Thyroid gland (tissue), 4 donors: ENCODE results near the gene DACH1.

ENCODE experiments used
- CTCF ChIP-seq, 6 experiments: fragments of 200-600 bp in 3 of 6; fragments of 450-650 bp in 3 of 6; sonication (generic) in 3 of 6; IDR thresholded peaks; one replicate each; pipeline ENCODE4 v1.5.1; 2016 to 2019; ENCODE audit warnings: antibody characterized with exemption in 6 of 6, mild to moderate bottlenecking in 2 of 6, inconsistent platforms in 1 of 6, moderate library complexity in 1 of 6
- POLR2A ChIP-seq, 2 donors: fragments of 450-650 bp; IDR thresholded peaks; one replicate each; pipeline ENCODE4 v1.6.1; 2017; ENCODE audit warnings: antibody characterized with exemption in 2 of 2, mild to moderate bottlenecking in 2 of 2, moderate library complexity in 1 of 2

- no peak for TF ChIP-seq CTCF (IDR thresholded peaks at IDR 0.05)
- TF ChIP-seq POLR2A (IDR thresholded peaks at IDR 0.05), result no peak
These were observed 350.5 kb downstream of the DACH1 start for GRCh38 chr13:71516521-71516920.
